ENCODE measurements around the gene KCNQ1OT1. TPM values are rescaled to one million over a fixed set of nuclear protein-coding genes. Genes with fewer than 3 reads are reported as not detected.

KCNQ1OT1 gene
- total RNA-seq, 1 experiment from 2014 or later: 2.4 TPM

GRCh38 chr11:2737866-2738265 is 38.1 kb upstream of the KCNQ1OT1 start (continued):
- TF ChIP-seq AFF4 (CRISPR knock-in tag; IDR thresholded peaks at IDR 0.05; ENCODE audit: borderline replicate concordance) (no peak), CBFB (CRISPR knock-in tag; IDR thresholded peaks at IDR 0.05; ENCODE audit: low read depth) (no peak), USF2 (CRISPR knock-in tag; IDR thresholded peaks at IDR 0.05) (no peak), ZNF263 (CRISPR knock-in tag; IDR thresholded peaks at IDR 0.05; ENCODE audit: low read depth) (no peak), AR (CRISPR knock-in tag; IDR thresholded peaks at IDR 0.05) (no peak)

GRCh38 chr11:2737226-2737590 is 37.4 kb upstream of the KCNQ1OT1 start:
- ChIA-PET CTCF (interaction anchor here (1.5 kb wide), 1 partner anchor 44 kb away, joined by 5 read pairs; no protein-coding TSS in a partner anchor), POLR2A (no interaction called here)
- Mint-ChIP-seq H3K27me3 (ENCODE audit: low read depth) (peaks cover 53% of the 10 kb centered on the region), H3K4me1 (no peaks in the 10 kb centered on the region), H3K4me3 (no peak overlapping the region), H3K36me3 (no peaks in the 10 kb centered on the region), H3K9me3 (no peaks in the 10 kb centered on the region), H3K27ac (no peak overlapping the region)
- DNase-seq (ENCODE audit: low spot score) (no peak), ATAC-seq (no peak)
- TF ChIP-seq E2F5 (CRISPR knock-in tag; IDR thresholded peaks at IDR 0.05): no peak
- no peak for TF ChIP-seq TCF7 (CRISPR knock-in tag; IDR thresholded peaks at IDR 0.05; ENCODE audit: low read depth)
- TF ChIP-seq NFYB (CRISPR knock-in tag; conservative IDR thresholded peaks at IDR 0.05; ENCODE audit: low read depth): no peak
- no peak for TF ChIP-seq FOXJ3 (CRISPR knock-in tag; IDR thresholded peaks at IDR 0.05; ENCODE audit: borderline replicate concordance)
- no peak for TF ChIP-seq CREB1 (CRISPR knock-in tag; IDR thresholded peaks at IDR 0.05)
- TF ChIP-seq ATF3 (CRISPR knock-in tag; conservative IDR thresholded peaks at IDR 0.05): no peak
- no peak for TF ChIP-seq ZNF396 (CRISPR knock-in tag; IDR thresholded peaks at IDR 0.05; ENCODE audit: borderline replicate concordance)
- no peak for TF ChIP-seq ZNF671 (CRISPR knock-in tag; IDR thresholded peaks at IDR 0.05)
- TF ChIP-seq SMAD3 (CRISPR knock-in tag; IDR thresholded peaks at IDR 0.05; ENCODE audit: borderline replicate concordance): no peak

- ATAC-seq: no peak
- Mint-ChIP-seq H3K27me3 (ENCODE audit: low read depth) (peaks cover 53% of the 10 kb centered on the region), H3K4me1 (no peaks in the 10 kb centered on the region), H3K9me3 (no peaks in the 10 kb centered on the region), H3K4me3 (no peak overlapping the region), H3K27ac (no peak overlapping the region), H3K36me3 (no peaks in the 10 kb centered on the region)
- ChIA-PET POLR2A (no interaction called here), CTCF (interaction anchor here (1.5 kb wide), 1 partner anchor 43 kb away, joined by 5 read pairs; no protein-coding TSS in a partner anchor)
- no peak for DNase-seq (ENCODE audit: low spot score)
- no peak for TF ChIP-seq ZBTB43 (CRISPR knock-in tag; IDR thresholded peaks at IDR 0.05)
- no peak for TF ChIP-seq ZNF512 (CRISPR knock-in tag; IDR thresholded peaks at IDR 0.05; ENCODE audit: borderline replicate concordance)
- no peak for TF ChIP-seq SOX15 (CRISPR knock-in tag; IDR thresholded peaks at IDR 0.05)
- TF ChIP-seq TEAD1 (CRISPR knock-in tag; IDR thresholded peaks at IDR 0.05): no peak
- TF ChIP-seq ESRRA (CRISPR knock-in tag; IDR thresholded peaks at IDR 0.05; ENCODE audit: borderline replicate concordance): no peak
- TF ChIP-seq SMAD4 (CRISPR knock-in tag; IDR thresholded peaks at IDR 0.05): no peak
- no peak for TF ChIP-seq MLX (CRISPR knock-in tag; IDR thresholded peaks at IDR 0.05)
- no peak for TF ChIP-seq ZNF396 (CRISPR knock-in tag; IDR thresholded peaks at IDR 0.05; ENCODE audit: borderline replicate concordance)
Observed at GRCh38 chr11:2736577-2737225, 36.9 kb upstream of the KCNQ1OT1 start.
